Measurements from ENCODE around the gene GLIS1.

The GLIS1 gene

GRCh38 chr1:53677486-53677885 is 61.5 kb downstream of the GLIS1 start:
- no peak overlapping the region for H3K4me3 ChIP-seq (ENCODE audit: low read depth, low read length)
- DNase-seq (ENCODE audit: low read depth): no peak
- TF ChIP-seq CTCF (IDR thresholded peaks at IDR 0.05; ENCODE audit: low read depth, low read length, missing control alignments): no peak

- H3K4me3 ChIP-seq (ENCODE audit: low read depth, low read length): no peak overlapping the region
- no peak for DNase-seq (ENCODE audit: low read depth)
- no peak for TF ChIP-seq CTCF (IDR thresholded peaks at IDR 0.05; ENCODE audit: low read depth, low read length, missing control alignments)
Observed at GRCh38 chr1:53672785-53673184, 66.2 kb downstream of the GLIS1 start.

- no peak overlapping the region for H3K4me3 ChIP-seq (ENCODE audit: low read depth, low read length)
- no peak for DNase-seq (ENCODE audit: low read depth)
- TF ChIP-seq CTCF (IDR thresholded peaks at IDR 0.05; ENCODE audit: low read depth, low read length, missing control alignments): no peak
Observed at GRCh38 chr1:53672243-53672642, 66.7 kb downstream of the GLIS1 start.

GRCh38 chr1:53669621-53670191 is 69.3 kb downstream of the GLIS1 start:
- H3K4me3 ChIP-seq (ENCODE audit: low read depth, low read length): no peak overlapping the region
- no peak for DNase-seq (ENCODE audit: low read depth)
- TF ChIP-seq CTCF (IDR thresholded peaks at IDR 0.05; ENCODE audit: low read depth, low read length, missing control alignments): no peak

GRCh38 chr1:53666566-53666965 is 72.4 kb downstream of the GLIS1 start:
- no peak for TF ChIP-seq CTCF (IDR thresholded peaks at IDR 0.05; ENCODE audit: low read depth, low read length, missing control alignments)
- DNase-seq (ENCODE audit: low read depth): no peak
- H3K4me3 ChIP-seq (ENCODE audit: low read depth, low read length): no peak overlapping the region

GRCh38 chr1:53665996-53666395 is 73.0 kb downstream of the GLIS1 start:
- H3K4me3 ChIP-seq (ENCODE audit: low read depth, low read length): no peak overlapping the region
- no peak for DNase-seq (ENCODE audit: low read depth)
- TF ChIP-seq CTCF (IDR thresholded peaks at IDR 0.05; ENCODE audit: low read depth, low read length, missing control alignments): no peak

- DNase-seq (ENCODE audit: low read depth): no peak
- H3K4me3 ChIP-seq (ENCODE audit: low read depth, low read length): no peak overlapping the region
- no peak for TF ChIP-seq CTCF (IDR thresholded peaks at IDR 0.05; ENCODE audit: low read depth, low read length, missing control alignments)
Observed at GRCh38 chr1:53663529-53664300, 75.2 kb downstream of the GLIS1 start.
